K562 (cell line): ENCODE measurements around the gene ASB14. TPM values are rescaled to one million over a fixed set of nuclear protein-coding genes. Genes with fewer than 3 reads are reported as not detected.
"Not testable (repeated sequence)": the region's sequence is repeated elsewhere in the genome, so short reads cannot be mapped to it uniquely, and the experiment has no call there.

Source experiments
- CBFA2T3 ChIP-seq: fragments of 450-650 bp; IDR thresholded peaks from 2 replicates; pipeline ENCODE4 v1.6.1; 2017
- CC2D1A ChIP-seq: fragments of 450-650 bp; IDR thresholded peaks from 2 replicates; pipeline ENCODE4 v1.6.1; 2017; ENCODE audit warnings: mild to moderate bottlenecking
- DMBX1 ChIP-seq: fragments of 250-450 bp; sonication (Bioruptor Pico); IDR thresholded peaks from 2 replicates; pipeline ENCODE4 v1.8.0; 2022; ENCODE audit warnings: inconsistent platforms, mild to moderate bottlenecking, moderate library complexity, borderline replicate concordance
- FOXM1 ChIP-seq, 2 experiments: fragments of 450-650 bp in 1 of 2; sonication (generic) in 1 of 2; formaldehyde crosslinking in 1 of 2; IDR thresholded peaks; 2 replicates each; pipeline versions ENCODE4 v1.6.1 to v1.9.0; 2017 to 2022; ENCODE audit warnings: low read depth in 2 of 2, mild to moderate bottlenecking in 2 of 2, missing genetic modification reagents in 1 of 2, moderate library complexity in 1 of 2
- HES1 ChIP-seq: fragments of 450-650 bp; IDR thresholded peaks from 2 replicates; pipeline ENCODE4 v1.6.1; 2016; ENCODE audit warnings: low read depth, mild to moderate bottlenecking, moderate library complexity
- MNT ChIP-seq, 2 experiments: fragments of 450-650 bp; conservative IDR thresholded peaks; 2 replicates each; pipeline ENCODE4 v1.6.1; 2017; ENCODE audit warnings: mild to moderate bottlenecking in 2 of 2, moderate library complexity in 2 of 2
- SMARCA4 ChIP-seq: fragments of 450-650 bp; IDR thresholded peaks from 2 replicates; pipeline ENCODE4 v1.6.1; 2016
- TAL1 ChIP-seq: fragments of 450-650 bp; IDR thresholded peaks from 2 replicates; pipeline ENCODE4 v1.6.1; 2016; ENCODE audit warnings: mild to moderate bottlenecking
- TRIM24 ChIP-seq, 2 experiments: fragments of 450-650 bp; IDR thresholded peaks; 2 replicates each; pipeline ENCODE4 v1.6.1; 2016
- ZNF175 ChIP-seq: fragments of 200-800 bp; sonication (Bioruptor generic); IDR thresholded peaks from 2 replicates; pipeline ENCODE4 v1.6.1; 2016; ENCODE audit warnings: low read depth, mild to moderate bottlenecking, missing genetic modification characterization, missing compliant biosample characterization
- polyA plus RNA-seq, 8 experiments: library from polyadenylated mRNA; depleted of rRNA in 4 of 8; stranded (reverse) in 5 of 8; unstranded in 3 of 8; fragments of >200 nt; fragmentation: Nextera tagmentation in 2 of 8; fragmentation: Illumina TruSeq in 1 of 8; extraction: Ambion mirVana in 2 of 8; extraction: Trizol in 1 of 8; gene quantifications; 2 replicates each; pipeline versions ENCODE4 v1.2.1 to v1.2.3, GENCODE V29; 2011 to 2014; ENCODE audit warnings: inconsistent platforms in 1 of 8, missing spikeins in 1 of 8
- total RNA-seq, 7 experiments: library from RNA; depleted of rRNA in 6 of 7; stranded (reverse); fragments of >200 nt in 6 of 7; fragmentation: Illumina TruSeq in 2 of 7; extraction: Trizol in 2 of 7; gene quantifications; 2 replicates each; pipeline versions ENCODE4 v1.2.1 to v1.2.3, GENCODE V29; 2011 to 2021; ENCODE audit warnings: low replicate concordance in 1 of 7

Gene ASB14
- total and polyA plus RNA-seq, 9 of the 15 experiments (the other 6 are each of a cell fraction or from before 2014, with no cell fraction given): 0.01 to 0.07 TPM; not detected in 7

DNA sequence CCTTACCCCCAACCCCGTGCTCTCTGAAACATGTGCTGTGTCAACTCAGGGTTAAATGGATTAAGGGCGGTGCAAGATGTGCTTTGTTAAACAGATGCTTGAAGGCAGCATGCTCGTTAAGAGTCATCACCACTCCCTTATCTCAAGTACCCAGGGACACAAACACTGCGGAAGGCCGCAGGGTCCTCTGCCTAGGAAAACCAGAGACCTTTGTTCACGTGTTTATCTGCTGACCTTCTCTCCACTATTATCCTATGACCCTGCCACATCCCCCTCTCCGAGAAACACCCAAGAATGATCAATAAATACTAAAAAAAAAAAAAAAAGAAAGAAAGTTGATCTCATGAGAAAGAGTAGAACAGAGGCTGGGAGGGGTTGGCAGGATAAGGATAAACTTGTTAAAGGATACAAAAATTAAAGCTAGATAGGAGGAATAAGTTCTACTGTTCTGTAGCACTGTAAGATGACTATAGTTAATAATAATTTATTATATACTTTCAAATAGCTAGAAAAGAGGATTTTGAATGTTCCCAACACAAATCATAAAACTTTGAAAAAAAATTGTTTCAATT, 46.7 kb upstream of the ASB14 start (continued):
- TF ChIP-seq ZNF175 (CRISPR knock-in tag): 0 out of 2 replicates have a peak, but pooled peaks have one; percentile 28
- peak; percentile 87 for TF ChIP-seq TAL1
- TF ChIP-seq CC2D1A: peak; percentile 29; the same call in 1 of the 2 replicates
- TF ChIP-seq DMBX1 (CRISPR knock-in tag): 0 out of 2 replicates have a peak, but pooled peaks have one; percentile 0
- peak; percentile 41; the same call in 1 of the 2 replicates for TF ChIP-seq HES1
- TF ChIP-seq SMARCA4: peak; percentile 52; the same call in 1 of the 2 replicates
- TF ChIP-seq FOXM1 (IDR thresholded peaks at IDR 0.05; ENCODE audit: low read depth): peak; percentile 39; the same call in 1 of the 2 replicates
- TF ChIP-seq FOXM1 (CRISPR knock-in tag; IDR thresholded peaks at IDR 0.05; ENCODE audit: low read depth): not testable (repeated sequence)
- TF ChIP-seq TRIM24 (IDR thresholded peaks at IDR 0.05): peak; percentile 75; a peak in 3 of 4 replicates
- TF ChIP-seq CBFA2T3: peak; percentile 94
- TF ChIP-seq MNT (conservative IDR thresholded peaks at IDR 0.05): peak; percentile 35 to 79; a peak in 3 of 4 replicates
